H9 (cell line): ENCODE measurements around the gene CYFIP1. TPM values are rescaled to one million over a fixed set of nuclear protein-coding genes. Genes with fewer than 3 reads are reported as not detected.

Source experiments
- DNase-seq: peaks from one replicate; pipeline ENCODE4 v3.0.0-alpha.2; 2017
- H2AFZ ChIP-seq: one replicate; pipeline ENCODE4 v1.6.1; 2013; ENCODE audit warnings: mild to moderate bottlenecking, low read length, control low read depth, moderate library complexity
- H2AK5ac ChIP-seq: 2 replicates; pipeline ENCODE4 v1.6.1; 2013; ENCODE audit warnings: low read length, control low read depth, mixed read lengths; ENCODE audit not compliant: insufficient read length
- H2BK120ac ChIP-seq: one replicate; pipeline ENCODE4 v1.6.1; 2013; ENCODE audit warnings: low read depth, mild to moderate bottlenecking, low read length, control low read depth, inconsistent platforms; ENCODE audit not compliant: poor library complexity, severe bottlenecking
- H2BK12ac ChIP-seq: 2 replicates; pipeline ENCODE4 v1.6.1; 2013; ENCODE audit warnings: low read length, control low read depth, mixed read lengths, low read depth; ENCODE audit not compliant: insufficient read length
- H2BK15ac ChIP-seq: 2 replicates; pipeline ENCODE4 v1.6.1; 2013; ENCODE audit warnings: low read depth, low read length, control low read depth
- H2BK20ac ChIP-seq: one replicate; pipeline ENCODE4 v1.6.1; 2013; ENCODE audit warnings: low read depth, mild to moderate bottlenecking, low read length, control low read depth, inconsistent platforms; ENCODE audit not compliant: poor library complexity, severe bottlenecking
- H2BK5ac ChIP-seq: 2 replicates; pipeline ENCODE4 v1.6.1; 2013; ENCODE audit warnings: low read length, control low read depth, mixed read lengths; ENCODE audit not compliant: insufficient read length
- H3K14ac ChIP-seq: 2 replicates; pipeline ENCODE4 v1.6.1; 2013; ENCODE audit warnings: low read length, control low read depth; ENCODE audit not compliant: insufficient read depth
- H3K18ac ChIP-seq: 2 replicates; pipeline ENCODE4 v1.6.1; 2013; ENCODE audit warnings: low read depth, mild to moderate bottlenecking, mixed read lengths, low read length, control low read depth; ENCODE audit not compliant: insufficient read length
- H3K23ac ChIP-seq: 2 replicates; pipeline ENCODE4 v1.6.1; 2013; ENCODE audit warnings: low read length, control low read depth, mixed read lengths, low read depth; ENCODE audit not compliant: insufficient read length
- H3K23me2 ChIP-seq: 2 replicates; pipeline ENCODE4 v1.6.1; 2013; ENCODE audit warnings: low read depth, mild to moderate bottlenecking, mixed read lengths, low read length, control low read depth; ENCODE audit not compliant: insufficient read length, poor library complexity, severe bottlenecking
- H3K27ac ChIP-seq: 2 replicates; pipeline ENCODE4 v1.5.1; 2013; ENCODE audit warnings: low read length, control low read depth, mixed read lengths, low read depth; ENCODE audit not compliant: insufficient read length
- H3K27me3 ChIP-seq: 2 replicates; pipeline ENCODE4 v1.6.1; 2013; ENCODE audit warnings: low read length, control low read depth, inconsistent platforms; ENCODE audit not compliant: insufficient read depth
- H3K4ac ChIP-seq: 2 replicates; pipeline ENCODE4 v1.6.1; 2013; ENCODE audit warnings: low read depth, mild to moderate bottlenecking, control low read depth, inconsistent platforms, low read length, moderate library complexity
- H3K4me1 ChIP-seq: 2 replicates; pipeline ENCODE4 v1.6.1; 2013; ENCODE audit warnings: low read length, control low read depth, inconsistent platforms; ENCODE audit not compliant: insufficient read depth
- H3K4me2 ChIP-seq: 2 replicates; pipeline ENCODE4 v1.6.1; 2013; ENCODE audit warnings: low read length, control low read depth, mixed read lengths; ENCODE audit not compliant: insufficient read length, insufficient read depth
- H3K56ac ChIP-seq: 2 replicates; pipeline ENCODE4 v1.6.1; 2013; ENCODE audit warnings: low read depth, mild to moderate bottlenecking, mixed read lengths, low read length, control low read depth; ENCODE audit not compliant: insufficient read length
- H3K79me1 ChIP-seq: 2 replicates; pipeline ENCODE4 v1.6.1; 2013; ENCODE audit warnings: low read depth, mild to moderate bottlenecking, moderate library complexity, low read length, control low read depth, inconsistent platforms; ENCODE audit not compliant: insufficient read depth, poor library complexity, severe bottlenecking
- H3K79me2 ChIP-seq: 2 replicates; pipeline ENCODE4 v1.6.1; 2013; ENCODE audit warnings: low read length, control low read depth, inconsistent platforms; ENCODE audit not compliant: insufficient read depth
- H3K9ac ChIP-seq: 2 replicates; pipeline ENCODE4 v1.6.1; 2013; ENCODE audit warnings: low read length, control low read depth, mixed read lengths; ENCODE audit not compliant: insufficient read length; ENCODE audit errors: extremely low read depth
- H3K9me3 ChIP-seq: one replicate; pipeline ENCODE4 v1.6.1; 2013; ENCODE audit warnings: low read depth, low read length, inconsistent platforms; ENCODE audit not compliant: control insufficient read depth
- H3T11ph ChIP-seq: one replicate; pipeline ENCODE4 v1.6.1; 2013; ENCODE audit warnings: mild to moderate bottlenecking, low read length, control low read depth, inconsistent platforms
- H4K20me1 ChIP-seq: one replicate; pipeline ENCODE4 v1.6.1; 2013; ENCODE audit not compliant: control insufficient read depth, insufficient read length, insufficient read depth
- H4K5ac ChIP-seq: 2 replicates; pipeline ENCODE4 v1.6.1; 2013; ENCODE audit warnings: low read depth, mild to moderate bottlenecking, mixed read lengths, low read length, control low read depth; ENCODE audit not compliant: insufficient read length
- H4K8ac ChIP-seq: replicated peaks from 2 replicates; pipeline ENCODE4 v1.6.1; 2013; ENCODE audit warnings: low read length, control low read depth, mixed read lengths, low read depth; ENCODE audit not compliant: insufficient read length
- H4K91ac ChIP-seq: 2 replicates; pipeline ENCODE4 v1.6.1; 2013; ENCODE audit warnings: low read depth, mild to moderate bottlenecking, moderate library complexity, mixed read lengths, low read length, control low read depth; ENCODE audit not compliant: insufficient read length
- H3K27ac Mint-ChIP-seq, 3 experiments: 2 replicates in 2 of 3; 3 replicates in 1 of 3; pipeline ENCODE4 v1.8.0; 2020 to 2021; ENCODE audit warnings: mixed read lengths in 3 of 3, mild to moderate bottlenecking in 1 of 3, moderate library complexity in 1 of 3
- H3K27me3 Mint-ChIP-seq: 2 replicates; pipeline ENCODE4 v1.8.0; 2021; ENCODE audit warnings: low read depth, mild to moderate bottlenecking, moderate library complexity, mixed read lengths
- H3K36me3 Mint-ChIP-seq, 3 experiments: 2 replicates in 2 of 3; 3 replicates in 1 of 3; pipeline ENCODE4 v1.8.0; 2020 to 2021; ENCODE audit warnings: low read depth in 3 of 3, mixed read lengths in 3 of 3; ENCODE audit not compliant: insufficient read depth in 1 of 3
- H3K4me1 Mint-ChIP-seq, 2 experiments: 2 replicates each; pipeline ENCODE4 v1.8.0; 2020; ENCODE audit warnings: mixed read lengths in 2 of 2
- H3K4me3 Mint-ChIP-seq, 2 experiments: 2 replicates in 1 of 2; 3 replicates in 1 of 2; pipeline ENCODE4 v1.8.0; 2020 to 2021; ENCODE audit warnings: mild to moderate bottlenecking in 2 of 2, mixed read lengths in 2 of 2, moderate library complexity in 1 of 2
- H3K9me3 Mint-ChIP-seq, 2 experiments: 2 replicates in 1 of 2; 3 replicates in 1 of 2; pipeline ENCODE4 v1.8.0; 2020; ENCODE audit warnings: mild to moderate bottlenecking in 2 of 2, mixed read lengths in 2 of 2, moderate library complexity in 1 of 2
- CTCF ChIP-seq: fragments of 200-600 bp; sonication (generic); conservative IDR thresholded peaks from 3 replicates; pipeline ENCODE4 v1.8.0; 2021; ENCODE audit warnings: antibody characterized with exemption, mild to moderate bottlenecking
- WGBS: extraction: QIAGEN DNeasy Blood & Tissue Kit; methylation state at CpG from one replicate; pipeline ENCODE4 v1.1.7; 2013; ENCODE audit warnings: missing lambda C conversion rate, low lambda C conversion rate, mixed read lengths; ENCODE audit not compliant: insufficient read length; ENCODE audit errors: extremely low coverage; 5-methylcytosine and 5-hydroxymethylcytosine counted together
- total RNA-seq: library from RNA; stranded (reverse); gene quantifications from 2 replicates; pipeline ENCODE4 v1.2.1, GENCODE V29; 2021

The CYFIP1 gene
- total RNA-seq, 1 experiment from 2014 or later: 71.2 TPM

GRCh38 chr15:22902046-22902445 is 78.1 kb downstream of the CYFIP1 start:
- H3K18ac ChIP-seq: no peak overlapping the region
- Mint-ChIP-seq H3K36me3 (peaks cover 25 to 42% (median 34%) of the 10 kb centered on the region in 3 experiments), H3K4me1 (no peaks in the 10 kb centered on the region), H3K27me3 (no peaks in the 10 kb centered on the region), H3K9me3 (peaks cover 0 to 3% of the 10 kb centered on the region in 2 experiments; a peak in 1 of 5 replicates), H3K4me3 (no peak overlapping the region), H3K27ac (no peak overlapping the region)
- no peak for TF ChIP-seq CTCF
- H3K79me1 ChIP-seq: no peaks in the 10 kb centered on the region
- no peak overlapping the region for H3K14ac ChIP-seq
- H2BK20ac ChIP-seq: no peak overlapping the region
- no peaks in the 10 kb centered on the region for H3K4me1 ChIP-seq
- H4K8ac ChIP-seq: no peak overlapping the region
- H3K56ac ChIP-seq: no peak overlapping the region
- no peak for DNase-seq
- H4K5ac ChIP-seq: no peak overlapping the region
- no peak overlapping the region for H2AK5ac ChIP-seq
- no peak overlapping the region for H4K91ac ChIP-seq
- H3K4ac ChIP-seq: no peak overlapping the region
- H2AFZ ChIP-seq: no peak overlapping the region
- no peak overlapping the region for H3K4me2 ChIP-seq
- no peak overlapping the region for H2BK15ac ChIP-seq
- H2BK12ac ChIP-seq: no peak overlapping the region
- no peaks in the 10 kb centered on the region for H3K79me2 ChIP-seq
- no peak overlapping the region for H3K23ac ChIP-seq
- no peaks in the 10 kb centered on the region for H3K27me3 ChIP-seq
- peaks cover 3% of the 10 kb centered on the region for H4K20me1 ChIP-seq
- no peak overlapping the region for H3K27ac ChIP-seq
- H3K9me3 ChIP-seq: no peaks in the 10 kb centered on the region
- no peak overlapping the region for H2BK120ac ChIP-seq
- no peaks in the 10 kb centered on the region for H3K23me2 ChIP-seq
- no CpG with 5 or more reads among the region's 11 CpGs for WGBS
- H2BK5ac ChIP-seq: no peak overlapping the region
- no peak overlapping the region for H3T11ph ChIP-seq
- H3K9ac ChIP-seq: no peak overlapping the region
